Neural progenitor cell (in vitro differentiated cells): ENCODE results near the gene PRR19. TPM values are rescaled to one million over a fixed set of nuclear protein-coding genes. Genes with fewer than 3 reads are reported as not detected.

Experiments used
- DNase-seq: peaks from one replicate; pipeline ENCODE4 v3.0.0-alpha.2; 2016; ENCODE audit warnings: low spot score
- H2AFZ ChIP-seq: fragments of 200-600 bp; sonication (generic); replicated peaks from 2 replicates; pipeline ENCODE4 v1.6.1; 2016; ENCODE audit warnings: antibody characterized with exemption
- H3F3A ChIP-seq: fragments of 200-600 bp; sonication (generic); 2 replicates; pipeline ENCODE4 v1.6.1; 2016; ENCODE audit warnings: antibody characterized with exemption, low read depth
- H3K27ac ChIP-seq: fragments of 200-600 bp; sonication (generic); 2 replicates; pipeline ENCODE4 v1.5.1; 2016; ENCODE audit warnings: mild to moderate bottlenecking
- H3K27me3 ChIP-seq: fragments of 200-600 bp; sonication (generic); 2 replicates; pipeline ENCODE4 v1.6.1; 2016; ENCODE audit warnings: mild to moderate bottlenecking, moderate library complexity
- H3K36me3 ChIP-seq: fragments of 200-600 bp; sonication (generic); 2 replicates; pipeline ENCODE4 v1.5.1; 2016
- H3K4me1 ChIP-seq: fragments of 200-600 bp; sonication (generic); 2 replicates; pipeline ENCODE4 v1.6.1; 2016; ENCODE audit warnings: mixed run types
- H3K4me2 ChIP-seq: fragments of 200-600 bp; sonication (generic); 2 replicates; pipeline ENCODE4 v1.6.1; 2016
- H3K4me3 ChIP-seq: fragments of 200-600 bp; sonication (generic); 2 replicates; pipeline ENCODE4 v1.5.1; 2016
- H3K79me2 ChIP-seq: fragments of 200-600 bp; sonication (generic); 2 replicates; pipeline ENCODE4 v1.6.1; 2016; ENCODE audit warnings: low read depth
- H3K9ac ChIP-seq: fragments of 200-600 bp; sonication (generic); 2 replicates; pipeline ENCODE4 v1.6.1; 2016
- H3K9me3 ChIP-seq: fragments of 200-600 bp; sonication (generic); 2 replicates; pipeline ENCODE4 v1.5.1; 2016; ENCODE audit warnings: low read depth
- H4K20me1 ChIP-seq: fragments of 200-600 bp; sonication (generic); 2 replicates; pipeline ENCODE4 v1.6.1; 2016; ENCODE audit warnings: low read depth
- H3K27ac Mint-ChIP-seq: 3 replicates; pipeline ENCODE4 v1.8.0; 2021; ENCODE audit warnings: mixed read lengths
- H3K27me3 Mint-ChIP-seq: 2 replicates; pipeline ENCODE4 v1.8.0; 2022; ENCODE audit warnings: low read depth, mild to moderate bottlenecking, inconsistent platforms, moderate library complexity, mixed read lengths; ENCODE audit not compliant: insufficient read depth
- H3K36me3 Mint-ChIP-seq: 3 replicates; pipeline ENCODE4 v1.8.0; 2021; ENCODE audit warnings: mixed read lengths
- H3K4me1 Mint-ChIP-seq: 3 replicates; pipeline ENCODE4 v1.8.0; 2021; ENCODE audit warnings: mixed read lengths
- H3K4me3 Mint-ChIP-seq: 3 replicates; pipeline ENCODE4 v1.8.0; 2021; ENCODE audit warnings: mild to moderate bottlenecking, moderate library complexity, mixed read lengths
- H3K9me3 Mint-ChIP-seq: 3 replicates; pipeline ENCODE4 v1.8.0; 2020; ENCODE audit warnings: mixed read lengths
- EZH2 ChIP-seq: fragments of 200-600 bp; sonication (generic); IDR thresholded peaks from 2 replicates; pipeline ENCODE4 v1.6.1; 2017; ENCODE audit warnings: antibody characterized with exemption, mild to moderate bottlenecking, moderate library complexity
- EZH2phosphoT487 ChIP-seq: fragments of 200-600 bp; sonication (generic); IDR thresholded peaks from 2 replicates; pipeline ENCODE4 v1.6.1; 2017; ENCODE audit warnings: antibody characterized with exemption
- total RNA-seq: library from RNA; depleted of rRNA; stranded (reverse); fragments of >200 nt; gene quantifications from 2 replicates; pipeline ENCODE4 v1.2.3, GENCODE V29; 2015; ENCODE audit warnings: low replicate concordance
- TF ChIP-seq, protein P1 (sequence below): fragments of 200-600 bp; sonication (generic); IDR thresholded peaks from 2 replicates; pipeline ENCODE4 v1.5.1; 2017; ENCODE audit warnings: antibody characterized with exemption, mild to moderate bottlenecking

The PRR19 gene
- total RNA-seq, 1 donor from 2014 or later, result 1.0 TPM

DNA sequence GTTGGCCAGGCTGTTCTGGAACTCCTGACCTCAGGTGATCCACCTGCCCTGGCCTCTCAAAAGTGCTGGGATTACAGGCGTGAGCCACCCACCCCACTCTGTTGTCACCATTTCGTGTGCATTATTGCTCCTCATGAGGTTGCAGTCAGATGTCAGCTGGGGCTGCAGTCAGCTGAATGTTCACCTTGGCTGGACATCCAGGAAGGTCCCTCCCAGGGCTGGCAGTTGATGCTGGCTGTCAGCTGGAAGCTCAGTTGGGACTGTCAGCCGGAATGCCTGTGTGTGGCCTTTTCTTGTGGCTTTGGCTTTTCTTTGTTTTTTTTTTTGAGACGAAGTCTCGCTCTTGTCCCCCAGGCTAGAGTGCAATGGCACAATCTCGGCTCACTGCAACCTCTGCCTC lies 30.1 kb downstream of the PRR19 start:
- Histone ChIP-seq H3K4me1 (no peaks in the 10 kb centered on the region), H3K4me2 (no peak overlapping the region), H3F3A (no peaks in the 10 kb centered on the region), H3K27me3 (no peaks in the 10 kb centered on the region), H3K9me3 (no peaks in the 10 kb centered on the region), H3K9ac (no peak overlapping the region), H4K20me1 (peaks cover 34% of the 10 kb centered on the region), H3K36me3 (no peaks in the 10 kb centered on the region), H2AFZ (no peak overlapping the region), H3K79me2 (peaks cover 8% of the 10 kb centered on the region), H3K27ac (no peak overlapping the region), H3K4me3 (no peak overlapping the region)
- peaks cover 6% of the 10 kb centered on the region for H3K27me3 Mint-ChIP-seq
- H3K36me3 Mint-ChIP-seq, result no peaks in the 10 kb centered on the region
- DNase-seq, result no peak
- peaks cover 30% of the 10 kb centered on the region for H3K4me1 Mint-ChIP-seq
- H3K27ac Mint-ChIP-seq, result no peak overlapping the region
- no peak overlapping the region for H3K4me3 Mint-ChIP-seq
- TF ChIP-seq EZH2phosphoT487, result no peak
- TF ChIP-seq, protein P1, sequence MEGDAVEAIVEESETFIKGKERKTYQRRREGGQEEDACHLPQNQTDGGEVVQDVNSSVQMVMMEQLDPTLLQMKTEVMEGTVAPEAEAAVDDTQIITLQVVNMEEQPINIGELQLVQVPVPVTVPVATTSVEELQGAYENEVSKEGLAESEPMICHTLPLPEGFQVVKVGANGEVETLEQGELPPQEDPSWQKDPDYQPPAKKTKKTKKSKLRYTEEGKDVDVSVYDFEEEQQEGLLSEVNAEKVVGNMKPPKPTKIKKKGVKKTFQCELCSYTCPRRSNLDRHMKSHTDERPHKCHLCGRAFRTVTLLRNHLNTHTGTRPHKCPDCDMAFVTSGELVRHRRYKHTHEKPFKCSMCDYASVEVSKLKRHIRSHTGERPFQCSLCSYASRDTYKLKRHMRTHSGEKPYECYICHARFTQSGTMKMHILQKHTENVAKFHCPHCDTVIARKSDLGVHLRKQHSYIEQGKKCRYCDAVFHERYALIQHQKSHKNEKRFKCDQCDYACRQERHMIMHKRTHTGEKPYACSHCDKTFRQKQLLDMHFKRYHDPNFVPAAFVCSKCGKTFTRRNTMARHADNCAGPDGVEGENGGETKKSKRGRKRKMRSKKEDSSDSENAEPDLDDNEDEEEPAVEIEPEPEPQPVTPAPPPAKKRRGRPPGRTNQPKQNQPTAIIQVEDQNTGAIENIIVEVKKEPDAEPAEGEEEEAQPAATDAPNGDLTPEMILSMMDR, result no peak
- no peaks in the 10 kb centered on the region for H3K9me3 Mint-ChIP-seq

DNA sequence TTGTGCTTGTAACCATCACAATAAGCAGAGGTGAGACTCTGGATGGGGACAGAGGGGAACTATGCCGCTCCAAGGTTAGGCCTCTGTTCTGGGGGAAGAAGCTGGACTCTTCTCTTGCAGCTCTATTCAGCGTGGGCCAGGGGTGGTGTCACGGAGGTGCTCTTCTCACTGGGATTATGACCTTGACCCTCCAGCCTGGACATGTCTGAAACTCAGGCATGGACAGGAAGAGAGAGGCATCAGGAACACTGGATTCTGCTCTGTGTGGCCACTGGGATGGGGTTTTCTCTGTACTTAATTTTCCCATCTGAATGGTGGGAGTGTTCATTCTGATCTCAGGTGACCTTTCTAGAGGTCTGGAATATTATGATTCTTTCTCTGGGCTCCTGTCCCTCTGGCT lies 31.1 kb downstream of the PRR19 start:
- H3K9ac ChIP-seq, result no peak overlapping the region
- H3K36me3 ChIP-seq, result no peaks in the 10 kb centered on the region
- H3K4me1 ChIP-seq, result no peaks in the 10 kb centered on the region
- H3F3A ChIP-seq, result no peaks in the 10 kb centered on the region
- Mint-ChIP-seq H3K27ac (no peak overlapping the region), H3K9me3 (no peaks in the 10 kb centered on the region), H3K27me3 (peaks cover 6% of the 10 kb centered on the region), H3K4me3 (no peak overlapping the region), H3K4me1 (peaks cover 22% of the 10 kb centered on the region), H3K36me3 (peaks cover 2% of the 10 kb centered on the region)
- no peak for DNase-seq
- no peak overlapping the region for H3K27ac ChIP-seq
- H2AFZ ChIP-seq, result no peak overlapping the region
- H4K20me1 ChIP-seq, result peaks cover 29% of the 10 kb centered on the region
- H3K9me3 ChIP-seq, result no peaks in the 10 kb centered on the region
- H3K79me2 ChIP-seq, result no peaks in the 10 kb centered on the region
- TF ChIP-seq, protein P1, result no peak
- no peak for TF ChIP-seq EZH2phosphoT487
- TF ChIP-seq EZH2, result no peak
- no peak overlapping the region for H3K4me2 ChIP-seq
- H3K27me3 ChIP-seq, result no peaks in the 10 kb centered on the region
- H3K4me3 ChIP-seq, result no peak overlapping the region

DNA sequence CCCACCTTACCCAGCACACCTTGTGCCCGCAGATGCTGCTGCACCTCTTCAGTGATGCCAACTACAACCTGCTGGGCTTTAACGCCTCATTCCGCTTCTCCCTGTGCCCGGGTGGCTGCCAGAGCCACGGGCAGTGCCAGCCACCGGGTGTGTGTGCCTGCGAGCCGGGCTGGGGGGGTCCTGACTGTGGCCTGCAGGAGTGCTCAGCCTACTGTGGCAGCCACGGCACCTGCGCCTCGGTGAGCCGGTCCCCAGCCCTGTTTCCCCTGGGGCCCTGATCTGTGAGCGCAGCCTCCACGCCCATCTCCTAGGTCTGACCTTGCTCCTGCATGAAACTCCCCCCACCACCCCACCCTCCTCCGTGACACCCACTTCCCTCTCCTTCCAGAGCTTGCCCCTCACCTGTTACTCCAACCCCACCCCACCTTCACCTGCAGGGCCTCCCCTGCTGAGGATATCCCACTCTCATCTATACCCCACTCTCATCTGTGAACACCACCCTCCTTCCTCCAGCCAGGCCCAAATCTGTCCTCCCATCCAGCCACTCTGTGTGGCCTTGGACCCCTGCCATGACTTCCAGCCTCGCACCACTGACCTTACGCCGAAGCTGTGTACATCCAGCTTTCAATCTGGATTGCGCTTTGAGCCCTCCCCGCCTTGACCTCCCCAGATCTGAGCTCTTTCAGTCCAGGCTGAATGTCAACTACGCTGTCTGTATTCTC lies 32.2 kb downstream of the PRR19 start:
- Histone ChIP-seq H3K36me3 (no peaks in the 10 kb centered on the region), H2AFZ (no peak overlapping the region), H3K4me1 (no peaks in the 10 kb centered on the region), H3K27me3 (no peaks in the 10 kb centered on the region), H3F3A (no peaks in the 10 kb centered on the region), H3K9me3 (no peaks in the 10 kb centered on the region), H3K79me2 (no peaks in the 10 kb centered on the region), H4K20me1 (peaks cover 29% of the 10 kb centered on the region), H3K4me2 (no peak overlapping the region), H3K9ac (peak overlapping the region; percentile 49), H3K27ac (no peak overlapping the region), H3K4me3 (no peak overlapping the region)
- Mint-ChIP-seq H3K27ac (no peak overlapping the region), H3K36me3 (peaks cover 5% of the 10 kb centered on the region), H3K27me3 (peaks cover 6% of the 10 kb centered on the region), H3K4me1 (peaks cover 14% of the 10 kb centered on the region), H3K9me3 (no peaks in the 10 kb centered on the region), H3K4me3 (no peak overlapping the region)
- TF ChIP-seq EZH2 (no peak), EZH2phosphoT487 (no peak)
- TF ChIP-seq, protein P1, result no peak
- DNase-seq, result no peak
